Measurements from ENCODE around the gene ECPAS.
"Not testable (repeated sequence)": the region's sequence is repeated elsewhere in the genome, so short reads cannot be mapped to it uniquely, and the experiment has no call there.

The ECPAS gene

GRCh38 chr9:111349766-111350165, 134.4 kb downstream of the ECPAS start:
- DNase-seq (ENCODE audit: low spot score) = no peak

GRCh38 chr9:111348821-111349271, 135.3 kb downstream of the ECPAS start:
- DNase-seq (ENCODE audit: low spot score) = peak; percentile 11

GRCh38 chr9:111334318-111334863, 149.8 kb downstream of the ECPAS start:
- not testable (repeated sequence) for DNase-seq (ENCODE audit: low spot score)

GRCh38 chr9:111330124-111330523, 154.1 kb downstream of the ECPAS start, which contains the start of gene OR2K2:
Gene OR2K2 (minus strand): TSS chr9:111330224. CDS start chr9:111328433, 1,791 bp downstream.
- DNase-seq (ENCODE audit: low spot score) = no peak

GRCh38 chr9:111320631-111321030, 163.6 kb downstream of the ECPAS start:
- no peak for DNase-seq (ENCODE audit: low spot score)

GRCh38 chr9:111316796-111317195, 167.4 kb downstream of the ECPAS start:
- DNase-seq (ENCODE audit: low spot score) = no peak

All from kidney capillary endothelial cell (primary cell).